Fibroblast of lung (primary cell): ENCODE data around the gene SPPL3. TPM values are rescaled to one million over a fixed set of nuclear protein-coding genes. Genes with fewer than 3 reads are reported as not detected.

Source experiments
- DNase-seq, 2 donors: peaks; one replicate each; pipeline versions ENCODE4 v3.0.0 to v3.0.0-alpha.2; 2010; ENCODE audit warnings: low read depth in 2 of 2
- H2AFZ ChIP-seq: 2 replicates; pipeline ENCODE4 v1.5.1; 2012; ENCODE audit warnings: low read length, control low read depth, inconsistent platforms
- H3K27ac ChIP-seq: 2 replicates; pipeline ENCODE4 v1.5.1; 2011; ENCODE audit warnings: low read length, control low read depth; ENCODE audit not compliant: insufficient read depth
- H3K27me3 ChIP-seq: 2 replicates; pipeline ENCODE4 v1.5.1; 2011; ENCODE audit warnings: mild to moderate bottlenecking, low read length; ENCODE audit not compliant: control insufficient read depth, insufficient read depth
- H3K36me3 ChIP-seq: 2 replicates; pipeline ENCODE4 v1.5.1; 2011; ENCODE audit warnings: low read length; ENCODE audit not compliant: control insufficient read depth, insufficient read depth
- H3K4me1 ChIP-seq: 2 replicates; pipeline ENCODE4 v1.5.1; 2011; ENCODE audit warnings: low read length; ENCODE audit not compliant: control insufficient read depth, insufficient read depth; ENCODE audit errors: extremely low read depth
- H3K4me2 ChIP-seq: 2 replicates; pipeline ENCODE4 v1.5.1; 2011; ENCODE audit warnings: low read length, control low read depth; ENCODE audit not compliant: insufficient read depth; ENCODE audit errors: extremely low read depth
- H3K4me3 ChIP-seq, 4 experiments: fragments of 200-600 bp in 1 of 4; sonication (generic) in 1 of 4; replicated peaks in 1 of 4; 2 replicates each; pipeline ENCODE4 v1.5.1; 2011 to 2016; ENCODE audit warnings: low read length in 4 of 4, low read depth in 3 of 4, mild to moderate bottlenecking in 3 of 4, control low read depth in 2 of 4, inconsistent platforms in 1 of 4, mixed read lengths in 1 of 4; ENCODE audit not compliant: insufficient read depth in 1 of 4; ENCODE audit errors: control extremely low read depth in 1 of 4
- H3K79me2 ChIP-seq: 2 replicates; pipeline ENCODE4 v1.5.1; 2012; ENCODE audit warnings: mild to moderate bottlenecking, low read length, inconsistent platforms; ENCODE audit not compliant: control insufficient read depth, insufficient read depth
- H3K9ac ChIP-seq: 2 replicates; pipeline ENCODE4 v1.5.1; 2011; ENCODE audit warnings: mild to moderate bottlenecking, low read length, control low read depth; ENCODE audit not compliant: insufficient read depth
- H3K9me3 ChIP-seq: 2 replicates; pipeline ENCODE4 v1.5.1; 2012; ENCODE audit warnings: low read depth, low read length; ENCODE audit not compliant: control insufficient read depth, insufficient read depth
- H4K20me1 ChIP-seq: 2 replicates; pipeline ENCODE4 v1.5.1; 2011; ENCODE audit warnings: low read length; ENCODE audit not compliant: control insufficient read depth, insufficient read depth; ENCODE audit errors: extremely low read depth
- CTCF ChIP-seq, 2 donors: IDR thresholded peaks in 1 of 2; conservative IDR thresholded peaks in 1 of 2; 1 replicate in 1 of 2; 2 replicates in 1 of 2; pipeline ENCODE4 v1.5.1; 2011 to 2012; ENCODE audit warnings: low read length in 2 of 2, control low read depth in 1 of 2, inconsistent platforms in 1 of 2, low read depth in 1 of 2, mild to moderate bottlenecking in 1 of 2
- EZH2 ChIP-seq: IDR thresholded peaks from 2 replicates; pipeline ENCODE4 v1.5.1; 2012; ENCODE audit warnings: low read length, control low read depth, mild to moderate bottlenecking; ENCODE audit errors: missing control alignments
- polyA plus RNA-seq, 2 donors: library from polyadenylated mRNA; depleted of rRNA in 1 of 2; stranded (reverse) in 1 of 2; unstranded in 1 of 2; fragments of >200 nt; gene quantifications; 2 replicates each; pipeline ENCODE4 v1.2.1, GENCODE V29; 2011 to 2012; ENCODE audit warnings: missing spikeins in 1 of 2
- total RNA-seq: library from RNA; depleted of rRNA; stranded (reverse); fragments of >200 nt; gene quantifications from 2 replicates; pipeline ENCODE4 v1.2.1, GENCODE V29; 2014

Gene SPPL3
- total and polyA plus RNA-seq, 2 donors (not counting 1 experiment from before 2014, with no cell fraction given): 7.1 to 41.4 TPM

GRCh38 chr12:120830966-120831365, 73.2 kb downstream of the SPPL3 start:
- H3K4me3 ChIP-seq: no peak overlapping the region
- H3K9me3 ChIP-seq: no peaks in the 10 kb centered on the region
- DNase-seq: no peak
- no peak overlapping the region for H3K9ac ChIP-seq
- no peaks in the 10 kb centered on the region for H3K27me3 ChIP-seq
- no peak overlapping the region for H3K4me2 ChIP-seq
- peaks cover 1% of the 10 kb centered on the region for H3K79me2 ChIP-seq
- TF ChIP-seq EZH2 (no peak), CTCF (conservative IDR thresholded peaks at IDR 0.05 in 1 of 2, IDR thresholded peaks at IDR 0.05 in 1 of 2; ENCODE audit: low read depth in 1 of 2, low read length in 2 of 2) (no peak)
- H2AFZ ChIP-seq: no peak overlapping the region
- no peak overlapping the region for H3K27ac ChIP-seq
- H3K36me3 ChIP-seq: no peaks in the 10 kb centered on the region
- peaks cover 2% of the 10 kb centered on the region for H3K4me1 ChIP-seq
- no peaks in the 10 kb centered on the region for H4K20me1 ChIP-seq

GRCh38 chr12:120830052-120830940, 73.9 kb downstream of the SPPL3 start:
- Histone ChIP-seq H3K4me2 (no peak overlapping the region), H3K27ac (no peak overlapping the region)

GRCh38 chr12:120826335-120826734, 77.8 kb downstream of the SPPL3 start:
- H3K27ac ChIP-seq: no peak overlapping the region
- no peaks in the 10 kb centered on the region for H3K9me3 ChIP-seq
- H3K79me2 ChIP-seq: peaks cover 1% of the 10 kb centered on the region
- H4K20me1 ChIP-seq: no peaks in the 10 kb centered on the region
- no peak overlapping the region for H2AFZ ChIP-seq
- no peak overlapping the region for H3K4me3 ChIP-seq
- H3K4me1 ChIP-seq: no peaks in the 10 kb centered on the region
- H3K4me2 ChIP-seq: no peak overlapping the region
- DNase-seq: no peak
- H3K36me3 ChIP-seq: no peaks in the 10 kb centered on the region
- TF ChIP-seq EZH2 (no peak), CTCF (conservative IDR thresholded peaks at IDR 0.05 in 1 of 2, IDR thresholded peaks at IDR 0.05 in 1 of 2; ENCODE audit: low read depth in 1 of 2, low read length in 2 of 2) (no peak)
- no peaks in the 10 kb centered on the region for H3K27me3 ChIP-seq
- H3K9ac ChIP-seq: no peak overlapping the region

More at GRCh38 chr12:120830052-120830940, 73.9 kb downstream of the SPPL3 start:
- no peaks in the 10 kb centered on the region for H3K4me1 ChIP-seq
- H2AFZ ChIP-seq: no peak overlapping the region
- no peaks in the 10 kb centered on the region for H4K20me1 ChIP-seq
- H3K9me3 ChIP-seq: no peaks in the 10 kb centered on the region
- peaks cover 1% of the 10 kb centered on the region for H3K79me2 ChIP-seq
- no peaks in the 10 kb centered on the region for H3K27me3 ChIP-seq
- TF ChIP-seq EZH2: no peak
- no peak for TF ChIP-seq CTCF (conservative IDR thresholded peaks at IDR 0.05 in 1 of 2, IDR thresholded peaks at IDR 0.05 in 1 of 2; ENCODE audit: low read depth in 1 of 2, low read length in 2 of 2)
- no peak overlapping the region for H3K4me3 ChIP-seq
- no peak overlapping the region for H3K9ac ChIP-seq
- DNase-seq: no peak
- H3K36me3 ChIP-seq: no peaks in the 10 kb centered on the region
